Breast epithelium (tissue), 4 donors: Measurements from ENCODE around the gene CNTN5. TPM values are rescaled to one million over a fixed set of nuclear protein-coding genes. Genes with fewer than 3 reads are reported as not detected.
A peak's percentile ranks its signal among the peaks of the same experiment; 100 is the strongest.

Experiments used
- DNase-seq, 2 donors: peaks; one replicate each; pipeline ENCODE4 v3.0.0-alpha.2; 2019; ENCODE audit warnings: low spot score in 2 of 2
- H3K27ac ChIP-seq, 2 donors: fragments of 200-600 bp; sonication (generic) in 1 of 2; one replicate each; pipeline ENCODE4 v1.5.1; 2016 to 2019; ENCODE audit warnings: mild to moderate bottlenecking in 1 of 2
- H3K27me3 ChIP-seq, 2 donors: fragments of 200-600 bp; sonication (generic) in 1 of 2; one replicate each; pipeline versions ENCODE4 v1.5.1 to v1.6.0; 2017 to 2019; ENCODE audit warnings: control low read depth in 1 of 2, mild to moderate bottlenecking in 1 of 2
- H3K36me3 ChIP-seq: fragments of 200-600 bp; one replicate; pipeline ENCODE4 v1.5.1; 2019
- H3K4me1 ChIP-seq, 2 donors: fragments of 200-600 bp; sonication (generic); one replicate each; pipeline ENCODE4 v1.5.1; 2016 to 2019; ENCODE audit warnings: control low read depth in 1 of 2
- H3K4me3 ChIP-seq, 3 donors: fragments of 200-600 bp; sonication (generic); 1 replicate in 2 of 3; 2 replicates in 1 of 3; pipeline ENCODE4 v1.5.1; 2016 to 2019; ENCODE audit warnings: mild to moderate bottlenecking in 3 of 3, moderate library complexity in 2 of 3
- H3K9me3 ChIP-seq, 2 donors: fragments of 200-600 bp; sonication (generic) in 1 of 2; one replicate each; pipeline ENCODE4 v1.5.1; 2016 to 2019; ENCODE audit warnings: control low read depth in 1 of 2
- POLR2A ChIP-seq: fragments of 450-650 bp; IDR thresholded peaks from one replicate; pipeline ENCODE4 v1.6.1; 2016; ENCODE audit warnings: antibody characterized with exemption, mild to moderate bottlenecking, moderate library complexity
- POLR2AphosphoS5 ChIP-seq, 3 donors: sonication (generic); formaldehyde crosslinking; IDR thresholded peaks; one replicate each; pipeline ENCODE4 v1.6.1; 2017; ENCODE audit warnings: antibody characterized with exemption in 3 of 3
- intact Hi-C: fragments of 100-400 bp; cut with DNase I; formaldehyde crosslinking; loops from one replicate; pipeline ENCODE4 v1.15.1; 2023; ENCODE audit warnings: low total_unique reads
- total RNA-seq, 3 donors: library from RNA; depleted of rRNA; stranded (reverse); fragments of >200 nt; gene quantifications; one replicate each; pipeline ENCODE4 v1.1.0, GENCODE V29; 2016
- TF ChIP-seq, protein P1 (sequence below), 3 donors: fragments of 450-650 bp; IDR thresholded peaks; one replicate each; pipeline ENCODE4 v1.5.1; 2016 to 2017; ENCODE audit warnings: antibody characterized with exemption in 3 of 3, mild to moderate bottlenecking in 3 of 3, moderate library complexity in 3 of 3

CNTN5 gene
- total RNA-seq, 3 donors from 2014 or later, result not detected

GRCh38 chr11:99718291-99718690 lies 697.5 kb downstream of the CNTN5 start:
- intact Hi-C loops, result loop anchor here (10.0 kb wide), 1 partner anchor 673 kb away; no protein-coding TSS in a partner anchor
- Histone ChIP-seq H3K27me3 (no peaks in the 10 kb centered on the region), H3K4me1 (no peaks in the 10 kb centered on the region), H3K4me3 (no peak overlapping the region), H3K9me3 (no peaks in the 10 kb centered on the region), H3K27ac (no peak overlapping the region), H3K36me3 (no peaks in the 10 kb centered on the region)
- no peak for DNase-seq
- no peak for TF ChIP-seq POLR2A
- no peak for TF ChIP-seq POLR2AphosphoS5 (IDR thresholded peaks at IDR 0.05)
- TF ChIP-seq, protein P1, sequence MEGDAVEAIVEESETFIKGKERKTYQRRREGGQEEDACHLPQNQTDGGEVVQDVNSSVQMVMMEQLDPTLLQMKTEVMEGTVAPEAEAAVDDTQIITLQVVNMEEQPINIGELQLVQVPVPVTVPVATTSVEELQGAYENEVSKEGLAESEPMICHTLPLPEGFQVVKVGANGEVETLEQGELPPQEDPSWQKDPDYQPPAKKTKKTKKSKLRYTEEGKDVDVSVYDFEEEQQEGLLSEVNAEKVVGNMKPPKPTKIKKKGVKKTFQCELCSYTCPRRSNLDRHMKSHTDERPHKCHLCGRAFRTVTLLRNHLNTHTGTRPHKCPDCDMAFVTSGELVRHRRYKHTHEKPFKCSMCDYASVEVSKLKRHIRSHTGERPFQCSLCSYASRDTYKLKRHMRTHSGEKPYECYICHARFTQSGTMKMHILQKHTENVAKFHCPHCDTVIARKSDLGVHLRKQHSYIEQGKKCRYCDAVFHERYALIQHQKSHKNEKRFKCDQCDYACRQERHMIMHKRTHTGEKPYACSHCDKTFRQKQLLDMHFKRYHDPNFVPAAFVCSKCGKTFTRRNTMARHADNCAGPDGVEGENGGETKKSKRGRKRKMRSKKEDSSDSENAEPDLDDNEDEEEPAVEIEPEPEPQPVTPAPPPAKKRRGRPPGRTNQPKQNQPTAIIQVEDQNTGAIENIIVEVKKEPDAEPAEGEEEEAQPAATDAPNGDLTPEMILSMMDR (IDR thresholded peaks at IDR 0.05), result no peak

DNA sequence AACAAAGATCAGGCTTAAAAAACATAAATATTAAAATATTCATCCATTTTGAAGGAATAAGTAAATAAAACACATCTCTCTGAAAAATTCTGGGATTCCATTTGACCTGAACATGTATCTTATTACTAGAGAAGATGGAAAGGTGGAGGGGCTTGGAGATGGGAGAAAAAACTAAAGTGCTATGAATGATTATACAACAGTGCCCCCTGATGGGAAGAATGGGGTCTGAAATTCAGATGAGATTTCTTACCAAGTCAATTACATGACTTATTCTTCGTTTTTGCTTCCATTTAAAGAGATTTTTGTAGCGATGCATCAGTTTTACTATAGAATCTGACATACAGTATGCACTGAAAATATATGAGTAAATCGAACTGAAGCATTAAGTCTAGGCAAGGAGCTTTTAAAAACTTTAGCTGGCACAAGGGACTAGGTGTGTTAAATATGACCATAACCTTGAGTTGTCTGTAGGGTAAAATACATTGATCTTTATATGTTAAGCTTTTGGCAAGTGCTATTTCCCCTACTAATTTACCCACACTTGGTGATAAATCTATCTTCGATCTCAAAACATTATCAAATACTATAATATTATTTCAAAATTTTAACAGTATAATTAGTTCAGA lies 718.8 kb downstream of the CNTN5 start:
- Histone ChIP-seq H3K36me3 (no peaks in the 10 kb centered on the region), H3K27ac (no peak overlapping the region), H3K4me3 (no peak overlapping the region), H3K27me3 (no peaks in the 10 kb centered on the region), H3K4me1 (no peaks in the 10 kb centered on the region), H3K9me3 (no peaks in the 10 kb centered on the region)
- no peak for DNase-seq
- no peak for TF ChIP-seq POLR2A
- no peak for TF ChIP-seq POLR2AphosphoS5 (IDR thresholded peaks at IDR 0.05)
- TF ChIP-seq, protein P1 (IDR thresholded peaks at IDR 0.05), result peak; percentile 9 to 43 (median 39)
- intact Hi-C loops, result no loop called here

DNA sequence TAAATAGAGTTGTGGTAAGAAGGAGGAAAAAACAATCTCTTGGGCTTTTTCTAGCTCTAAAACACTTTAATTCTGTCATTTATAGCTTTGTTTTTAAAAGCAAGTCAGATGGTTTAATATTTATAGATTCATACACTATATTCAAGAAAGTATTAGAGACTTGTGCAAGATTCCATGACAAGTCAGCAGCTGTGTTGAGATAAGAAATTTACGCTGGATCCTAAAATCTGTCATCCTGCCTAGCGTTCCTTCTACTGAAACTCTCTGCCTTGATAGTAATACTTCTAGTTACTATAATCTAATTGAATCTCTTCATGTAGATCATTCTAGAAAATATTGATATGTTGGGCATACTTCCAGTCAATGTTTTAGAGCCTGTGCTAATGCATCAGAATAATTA lies 721.8 kb downstream of the CNTN5 start:
- H3K4me3 ChIP-seq, result no peak overlapping the region
- H3K27ac ChIP-seq, result no peak overlapping the region
- no peaks in the 10 kb centered on the region for H3K27me3 ChIP-seq
- TF ChIP-seq POLR2AphosphoS5 (IDR thresholded peaks at IDR 0.05), result no peak
- TF ChIP-seq, protein P1 (IDR thresholded peaks at IDR 0.05), result no peak
- TF ChIP-seq POLR2A, result no peak
- no peaks in the 10 kb centered on the region for H3K9me3 ChIP-seq
- intact Hi-C loops, result no loop called here
- DNase-seq, result no peak
- no peaks in the 10 kb centered on the region for H3K4me1 ChIP-seq
- H3K36me3 ChIP-seq, result no peaks in the 10 kb centered on the region

DNA sequence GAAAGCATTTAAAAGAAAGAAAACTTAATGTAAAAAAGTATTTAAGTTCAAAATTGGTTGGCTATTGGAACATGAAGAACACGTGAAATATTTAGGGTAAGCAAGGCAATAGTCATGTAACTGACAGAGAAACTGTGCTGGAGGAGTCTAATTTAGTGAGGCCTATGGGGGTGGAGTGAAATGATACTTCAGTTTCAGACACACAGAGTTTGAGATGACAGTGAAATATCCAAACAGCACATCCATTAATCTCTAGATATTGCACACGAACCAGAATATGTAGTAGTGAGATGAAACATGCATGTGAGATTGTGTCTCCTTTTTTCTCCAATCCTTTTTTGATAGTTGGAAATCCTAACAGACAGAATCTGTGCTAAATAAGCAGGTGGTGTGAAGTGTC lies 739.0 kb downstream of the CNTN5 start:
- Histone ChIP-seq H3K4me1 (no peaks in the 10 kb centered on the region), H3K27ac (no peak overlapping the region), H3K9me3 (no peaks in the 10 kb centered on the region), H3K4me3 (no peak overlapping the region), H3K27me3 (no peaks in the 10 kb centered on the region), H3K36me3 (no peaks in the 10 kb centered on the region)
- DNase-seq, result no peak
- intact Hi-C loops, result no loop called here
- no peak for TF ChIP-seq POLR2AphosphoS5 (IDR thresholded peaks at IDR 0.05)
- no peak for TF ChIP-seq POLR2A
- TF ChIP-seq, protein P1 (IDR thresholded peaks at IDR 0.05), result no peak

GRCh38 chr11:99766811-99767210 lies 746.1 kb downstream of the CNTN5 start:
- intact Hi-C loops, result no loop called here
- no peak for DNase-seq
- H3K4me3 ChIP-seq, result no peak overlapping the region
- H3K9me3 ChIP-seq, result no peaks in the 10 kb centered on the region
- H3K36me3 ChIP-seq, result no peaks in the 10 kb centered on the region
- TF ChIP-seq POLR2A, result no peak
- TF ChIP-seq POLR2AphosphoS5 (IDR thresholded peaks at IDR 0.05), result no peak
- TF ChIP-seq, protein P1 (IDR thresholded peaks at IDR 0.05), result no peak
- no peak overlapping the region for H3K27ac ChIP-seq
- no peaks in the 10 kb centered on the region for H3K4me1 ChIP-seq
- no peaks in the 10 kb centered on the region for H3K27me3 ChIP-seq
